HL-60 (cell line): ENCODE results near the gene FAM204A.

Experiments
- DNase-seq, 2 experiments: peaks; one replicate each; pipeline ENCODE4 v3.0.0-alpha.2; 2010 to 2020; ENCODE audit warnings: low read depth in 1 of 2, low spot score in 1 of 2
- H3K27ac ChIP-seq: fragments of 250-450 bp; sonication (Bioruptor Pico); replicated peaks from 2 replicates; pipeline ENCODE4 v1.5.1; 2020; ENCODE audit warnings: mild to moderate bottlenecking, moderate library complexity
- H3K27me3 ChIP-seq: fragments of 250-450 bp; sonication (Bioruptor Pico); 2 replicates; pipeline ENCODE4 v1.5.1; 2021; ENCODE audit warnings: mild to moderate bottlenecking, moderate library complexity; ENCODE audit not compliant: insufficient read depth, poor library complexity, severe bottlenecking
- H3K4me3 ChIP-seq: replicated peaks from 2 replicates; pipeline ENCODE4 v1.5.1; 2011; ENCODE audit warnings: mild to moderate bottlenecking, control low read depth, low read length; ENCODE audit not compliant: insufficient read depth
- CTCF ChIP-seq: IDR thresholded peaks from one replicate; pipeline ENCODE4 v1.5.1; 2011; ENCODE audit warnings: low read length, control low read depth, inconsistent platforms; ENCODE audit not compliant: insufficient read depth
- GABPA ChIP-seq: IDR thresholded peaks from 2 replicates; pipeline ENCODE4 v1.6.1; 2012; ENCODE audit warnings: low read depth
- POLR2AphosphoS5 ChIP-seq: IDR thresholded peaks from 2 replicates; pipeline ENCODE4 v1.6.1; 2012; ENCODE audit warnings: low read depth
- SPI1 ChIP-seq: IDR thresholded peaks from 2 replicates; pipeline ENCODE4 v1.6.1; 2012; ENCODE audit warnings: low read depth, mild to moderate bottlenecking, borderline replicate concordance
- TF ChIP-seq, protein P1 (sequence below): IDR thresholded peaks from 2 replicates; pipeline ENCODE4 v1.6.1; 2012; ENCODE audit warnings: low read depth; ENCODE audit not compliant: insufficient replicate concordance

Gene FAM204A

DNA sequence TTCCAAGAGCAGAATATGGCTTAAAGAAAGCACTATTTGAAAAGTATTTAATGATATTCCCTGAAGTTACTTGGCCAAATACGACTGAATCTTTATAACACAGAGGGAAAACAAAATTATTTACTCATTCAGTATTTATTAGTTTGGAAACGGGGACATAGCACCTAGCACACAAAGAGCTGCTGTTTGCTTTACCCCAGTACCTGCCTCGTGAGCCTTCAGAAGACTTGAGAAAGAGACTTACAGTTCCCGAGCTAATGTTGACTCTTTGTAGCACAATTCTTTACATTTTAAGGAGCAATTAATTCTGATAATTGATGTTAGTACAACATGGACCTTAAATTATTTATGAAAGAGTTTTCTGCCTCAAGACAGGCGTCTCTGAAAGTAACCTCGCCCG, 88.7 kb downstream of the FAM204A start:
- peaks cover 14% of the 10 kb centered on the region for H3K27me3 ChIP-seq
- H3K27ac ChIP-seq: no peak overlapping the region
- TF ChIP-seq GABPA (no peak), SPI1 (no peak), CTCF (no peak), POLR2AphosphoS5 (no peak)
- TF ChIP-seq, protein P1, sequence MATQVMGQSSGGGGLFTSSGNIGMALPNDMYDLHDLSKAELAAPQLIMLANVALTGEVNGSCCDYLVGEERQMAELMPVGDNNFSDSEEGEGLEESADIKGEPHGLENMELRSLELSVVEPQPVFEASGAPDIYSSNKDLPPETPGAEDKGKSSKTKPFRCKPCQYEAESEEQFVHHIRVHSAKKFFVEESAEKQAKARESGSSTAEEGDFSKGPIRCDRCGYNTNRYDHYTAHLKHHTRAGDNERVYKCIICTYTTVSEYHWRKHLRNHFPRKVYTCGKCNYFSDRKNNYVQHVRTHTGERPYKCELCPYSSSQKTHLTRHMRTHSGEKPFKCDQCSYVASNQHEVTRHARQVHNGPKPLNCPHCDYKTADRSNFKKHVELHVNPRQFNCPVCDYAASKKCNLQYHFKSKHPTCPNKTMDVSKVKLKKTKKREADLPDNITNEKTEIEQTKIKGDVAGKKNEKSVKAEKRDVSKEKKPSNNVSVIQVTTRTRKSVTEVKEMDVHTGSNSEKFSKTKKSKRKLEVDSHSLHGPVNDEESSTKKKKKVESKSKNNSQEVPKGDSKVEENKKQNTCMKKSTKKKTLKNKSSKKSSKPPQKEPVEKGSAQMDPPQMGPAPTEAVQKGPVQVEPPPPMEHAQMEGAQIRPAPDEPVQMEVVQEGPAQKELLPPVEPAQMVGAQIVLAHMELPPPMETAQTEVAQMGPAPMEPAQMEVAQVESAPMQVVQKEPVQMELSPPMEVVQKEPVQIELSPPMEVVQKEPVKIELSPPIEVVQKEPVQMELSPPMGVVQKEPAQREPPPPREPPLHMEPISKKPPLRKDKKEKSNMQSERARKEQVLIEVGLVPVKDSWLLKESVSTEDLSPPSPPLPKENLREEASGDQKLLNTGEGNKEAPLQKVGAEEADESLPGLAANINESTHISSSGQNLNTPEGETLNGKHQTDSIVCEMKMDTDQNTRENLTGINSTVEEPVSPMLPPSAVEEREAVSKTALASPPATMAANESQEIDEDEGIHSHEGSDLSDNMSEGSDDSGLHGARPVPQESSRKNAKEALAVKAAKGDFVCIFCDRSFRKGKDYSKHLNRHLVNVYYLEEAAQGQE: no peak
- no peak overlapping the region for H3K4me3 ChIP-seq
- no peak for DNase-seq

DNA sequence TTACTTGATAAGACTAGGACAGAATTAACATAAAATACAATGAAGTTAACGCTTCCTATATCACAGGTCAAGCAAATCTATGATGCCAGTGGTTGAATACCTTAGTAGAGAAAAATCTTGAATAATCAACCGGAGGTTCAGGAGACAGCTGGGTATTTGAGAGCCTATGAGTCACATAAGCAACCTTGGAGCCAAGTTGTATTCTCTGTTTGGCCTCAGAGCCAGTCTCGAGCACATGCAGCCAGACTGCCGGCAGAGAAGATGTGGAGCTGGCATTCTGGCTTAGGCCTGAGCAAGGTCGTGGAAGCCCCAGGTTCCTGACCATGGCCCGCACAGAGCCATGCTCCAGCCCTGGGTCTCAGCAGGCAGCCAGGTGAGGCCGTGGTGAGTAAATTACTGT, 90.3 kb downstream of the FAM204A start:
- Histone ChIP-seq H3K4me3 (no peak overlapping the region), H3K27me3 (peaks cover 12% of the 10 kb centered on the region), H3K27ac (no peak overlapping the region)
- DNase-seq: no peak
- TF ChIP-seq SPI1 (no peak), GABPA (no peak), CTCF (no peak), POLR2AphosphoS5 (no peak)
- TF ChIP-seq, protein P1: no peak

- TF ChIP-seq CTCF: no peak
- no peak for TF ChIP-seq GABPA
- TF ChIP-seq, protein P1: no peak
- no peak for TF ChIP-seq SPI1
- no peak for TF ChIP-seq POLR2AphosphoS5
- no peak overlapping the region for H3K27ac ChIP-seq
- peaks cover 28% of the 10 kb centered on the region for H3K27me3 ChIP-seq
- no peak overlapping the region for H3K4me3 ChIP-seq
- no peak for DNase-seq
Observed at GRCh38 chr10:118249714-118250113, 92.4 kb downstream of the FAM204A start.
